Activated T-helper 2 cell treated with anti-CD3 and anti-CD28 coated beads, Interferon-gamma antibody, Interleukin-2, Interleukin-4, amounts not matched to agents 10 μg/mL and 5 μg/mL and 100 μg/mL, durations not matched to agents 14 hours and 24 hours and 36 hours (primary cell): Measurements from ENCODE around the gene ATP6V1F. TPM values are rescaled to one million over a fixed set of nuclear protein-coding genes. Genes with fewer than 3 reads are reported as not detected.

Experiments
- DNase-seq: peaks from one replicate; pipeline ENCODE4 v3.0.0; 2021; ENCODE audit warnings: low spot score
- H3K27ac Mint-ChIP-seq: one replicate; pipeline ENCODE4 v1.8.0; 2021; ENCODE audit warnings: mixed read lengths
- H3K27me3 Mint-ChIP-seq: one replicate; pipeline ENCODE4 v1.8.0; 2021; ENCODE audit warnings: low read depth, mixed read lengths
- H3K36me3 Mint-ChIP-seq: one replicate; pipeline ENCODE4 v1.8.0; 2021; ENCODE audit warnings: low read depth, mixed read lengths
- H3K4me1 Mint-ChIP-seq: one replicate; pipeline ENCODE4 v1.8.0; 2021; ENCODE audit warnings: low read depth, mixed read lengths
- H3K4me3 Mint-ChIP-seq: one replicate; pipeline ENCODE4 v1.8.0; 2021; ENCODE audit warnings: low read depth, mild to moderate bottlenecking, moderate library complexity, mixed read lengths
- H3K9me3 Mint-ChIP-seq: one replicate; pipeline ENCODE4 v1.8.0; 2021; ENCODE audit warnings: mixed read lengths
- intact Hi-C: fragments of 100-400 bp; cut with micrococcal nuclease; formaldehyde crosslinking; loops from one replicate; pipeline ENCODE4 v1.15.1; 2023
- total RNA-seq: library from RNA; stranded (reverse); gene quantifications from 2 replicates; pipeline ENCODE4 v1.2.3, GENCODE V29; 2022

Gene ATP6V1F
- total RNA-seq, 1 donor from 2014 or later, result 123 TPM

GRCh38 chr7:128889121-128889520, 26.5 kb downstream of the ATP6V1F start:
- intact Hi-C loops, result loop anchor here (10.0 kb wide), 2 partner anchors 284 to 464 kb away; no protein-coding TSS in a partner anchor
- no peak overlapping the region for H3K4me3 Mint-ChIP-seq
- DNase-seq, result no peak
- no peaks in the 10 kb centered on the region for H3K4me1 Mint-ChIP-seq
- peaks cover 13% of the 10 kb centered on the region for H3K27me3 Mint-ChIP-seq
- no peaks in the 10 kb centered on the region for H3K9me3 Mint-ChIP-seq
- no peak overlapping the region for H3K27ac Mint-ChIP-seq
- H3K36me3 Mint-ChIP-seq, result no peaks in the 10 kb centered on the region

- no peak overlapping the region for H3K4me3 Mint-ChIP-seq
- intact Hi-C loops, result no loop called here
Observed at GRCh38 chr7:128890306-128891109, 27.9 kb downstream of the ATP6V1F start.

DNA sequence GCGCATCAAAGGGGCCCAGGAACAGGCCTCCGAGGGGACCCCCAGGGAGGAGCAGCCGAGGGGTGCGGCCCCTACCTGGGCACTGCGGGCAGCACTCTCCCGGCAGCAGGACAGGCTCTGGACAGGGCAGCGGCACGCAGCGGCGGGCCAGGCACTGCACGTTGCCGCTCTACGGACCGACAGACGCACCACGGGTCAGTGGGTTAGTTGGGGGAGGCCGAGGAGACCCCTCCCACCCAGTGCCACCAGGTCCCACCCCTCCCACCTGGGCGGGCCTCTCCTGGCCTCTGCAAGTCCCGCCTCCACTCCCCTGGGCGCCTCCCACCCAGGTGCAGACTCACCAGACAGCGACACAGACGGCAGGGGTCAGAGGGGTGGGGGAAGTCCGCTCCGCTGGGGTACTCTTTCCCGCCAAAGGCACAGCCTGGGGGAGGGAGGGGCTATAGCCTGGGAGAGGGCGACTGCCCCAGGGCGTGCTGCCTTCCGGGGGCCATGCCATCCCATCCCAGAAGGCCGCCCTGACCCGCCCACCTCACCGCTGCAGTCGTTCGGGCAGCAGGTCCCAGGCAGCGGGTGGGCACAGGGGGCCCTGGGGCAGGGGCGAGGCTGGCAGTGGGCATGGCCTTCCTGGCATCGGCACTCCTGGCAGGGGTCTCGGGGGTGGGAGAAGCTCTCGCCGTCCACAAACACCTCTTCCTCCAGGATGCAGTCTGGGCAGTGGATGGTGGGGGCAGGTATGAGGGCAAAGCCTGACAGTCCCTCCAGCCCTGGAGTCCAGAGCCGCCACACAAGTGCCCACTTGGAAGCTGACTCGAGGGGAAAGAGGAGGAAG, 28.7 kb downstream of the ATP6V1F start:
- no peak overlapping the region for H3K27ac Mint-ChIP-seq
- intact Hi-C loops, result no loop called here
- H3K9me3 Mint-ChIP-seq, result no peaks in the 10 kb centered on the region
- no peak for DNase-seq
- no peaks in the 10 kb centered on the region for H3K4me1 Mint-ChIP-seq
- no peak overlapping the region for H3K4me3 Mint-ChIP-seq
- no peaks in the 10 kb centered on the region for H3K36me3 Mint-ChIP-seq
- H3K27me3 Mint-ChIP-seq, result peaks cover 11% of the 10 kb centered on the region

More at GRCh38 chr7:128890306-128891109, 27.9 kb downstream of the ATP6V1F start:
- Mint-ChIP-seq H3K9me3 (no peaks in the 10 kb centered on the region), H3K4me1 (no peaks in the 10 kb centered on the region), H3K27me3 (peaks cover 13% of the 10 kb centered on the region), H3K27ac (no peak overlapping the region), H3K36me3 (no peaks in the 10 kb centered on the region)
- DNase-seq, result no peak

GRCh38 chr7:128891942-128892269, 29.2 kb downstream of the ATP6V1F start:
- intact Hi-C loops, result no loop called here
- Mint-ChIP-seq H3K9me3 (no peaks in the 10 kb centered on the region), H3K27me3 (peaks cover 13% of the 10 kb centered on the region), H3K27ac (no peak overlapping the region), H3K36me3 (no peaks in the 10 kb centered on the region), H3K4me3 (no peak overlapping the region), H3K4me1 (no peaks in the 10 kb centered on the region)
- DNase-seq, result no peak

DNA sequence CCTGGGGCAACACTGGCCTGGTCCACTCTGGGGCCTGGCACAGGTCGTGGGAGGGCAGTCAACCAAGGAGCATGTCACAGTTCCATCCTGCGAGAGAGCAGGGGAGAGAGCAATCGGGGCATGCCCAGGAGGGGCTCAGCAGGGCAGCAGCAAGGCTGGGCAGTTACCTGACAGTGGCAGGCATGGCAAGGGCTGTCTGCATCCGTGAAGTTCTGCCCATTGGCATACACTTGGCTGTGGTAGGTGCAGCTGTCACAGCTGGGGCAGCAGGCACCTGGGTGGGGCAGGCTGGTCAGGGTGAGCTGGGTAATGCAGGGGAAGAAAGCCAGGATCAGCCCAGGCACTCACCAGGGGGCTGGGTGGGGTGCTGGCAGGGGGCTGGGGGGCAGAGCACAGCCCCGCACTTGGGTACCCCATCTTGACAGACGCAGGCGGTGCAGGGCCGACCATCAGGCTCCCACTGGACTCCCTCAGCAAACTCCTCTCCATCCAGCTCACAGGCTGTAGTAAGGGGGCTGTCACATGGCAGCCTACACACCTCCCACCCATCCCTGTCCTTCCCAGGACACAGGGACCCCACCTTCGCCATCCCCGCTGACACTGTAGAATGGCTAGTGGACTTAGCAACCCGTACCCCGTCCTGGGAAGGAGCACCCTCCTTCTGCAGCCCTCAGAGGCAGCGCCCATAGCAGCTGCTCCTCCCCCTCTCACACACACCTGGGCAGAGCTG, 30.0 kb downstream of the ATP6V1F start:
- intact Hi-C loops, result no loop called here
- no peaks in the 10 kb centered on the region for H3K4me1 Mint-ChIP-seq
- DNase-seq, result no peak

GRCh38 chr7:128893251-128894100, 30.8 kb downstream of the ATP6V1F start:
- intact Hi-C loops, result no loop called here
- Mint-ChIP-seq H3K27ac (no peak overlapping the region), H3K27me3 (peaks cover 17% of the 10 kb centered on the region), H3K9me3 (peaks cover 3% of the 10 kb centered on the region), H3K4me1 (no peaks in the 10 kb centered on the region), H3K4me3 (no peak overlapping the region), H3K36me3 (peaks cover 3% of the 10 kb centered on the region)
- no peak for DNase-seq

More for the DNA sequence above, 30.0 kb downstream of the ATP6V1F start:
- H3K27me3 Mint-ChIP-seq, result peaks cover 14% of the 10 kb centered on the region
- no peaks in the 10 kb centered on the region for H3K9me3 Mint-ChIP-seq
- no peaks in the 10 kb centered on the region for H3K36me3 Mint-ChIP-seq
- H3K27ac Mint-ChIP-seq, result no peak overlapping the region
- no peak overlapping the region for H3K4me3 Mint-ChIP-seq

GRCh38 chr7:128894101-128894440, 31.4 kb downstream of the ATP6V1F start:
- Mint-ChIP-seq H3K36me3 (peaks cover 4% of the 10 kb centered on the region), H3K4me3 (no peak overlapping the region), H3K27me3 (peaks cover 19% of the 10 kb centered on the region), H3K4me1 (no peaks in the 10 kb centered on the region), H3K27ac (no peak overlapping the region), H3K9me3 (peaks cover 5% of the 10 kb centered on the region)
- intact Hi-C loops, result no loop called here
- DNase-seq, result no peak

- intact Hi-C loops, result no loop called here
- no peak overlapping the region for H3K4me3 Mint-ChIP-seq
- no peaks in the 10 kb centered on the region for H3K4me1 Mint-ChIP-seq
- H3K27me3 Mint-ChIP-seq, result peaks cover 13% of the 10 kb centered on the region
- no peak overlapping the region for H3K27ac Mint-ChIP-seq
- peaks cover 6% of the 10 kb centered on the region for H3K9me3 Mint-ChIP-seq
- DNase-seq, result no peak
- peaks cover 4% of the 10 kb centered on the region for H3K36me3 Mint-ChIP-seq
Observed at GRCh38 chr7:128895320-128895719, 32.7 kb downstream of the ATP6V1F start.

- H3K27me3 Mint-ChIP-seq, result peaks cover 22% of the 10 kb centered on the region
- intact Hi-C loops, result no loop called here
- peaks cover 11% of the 10 kb centered on the region for H3K9me3 Mint-ChIP-seq
- peaks cover 4% of the 10 kb centered on the region for H3K36me3 Mint-ChIP-seq
- no peak overlapping the region for H3K4me3 Mint-ChIP-seq
- no peaks in the 10 kb centered on the region for H3K4me1 Mint-ChIP-seq
- DNase-seq, result no peak
- H3K27ac Mint-ChIP-seq, result no peak overlapping the region
Observed at GRCh38 chr7:128899392-128899791, 36.7 kb downstream of the ATP6V1F start.

DNA sequence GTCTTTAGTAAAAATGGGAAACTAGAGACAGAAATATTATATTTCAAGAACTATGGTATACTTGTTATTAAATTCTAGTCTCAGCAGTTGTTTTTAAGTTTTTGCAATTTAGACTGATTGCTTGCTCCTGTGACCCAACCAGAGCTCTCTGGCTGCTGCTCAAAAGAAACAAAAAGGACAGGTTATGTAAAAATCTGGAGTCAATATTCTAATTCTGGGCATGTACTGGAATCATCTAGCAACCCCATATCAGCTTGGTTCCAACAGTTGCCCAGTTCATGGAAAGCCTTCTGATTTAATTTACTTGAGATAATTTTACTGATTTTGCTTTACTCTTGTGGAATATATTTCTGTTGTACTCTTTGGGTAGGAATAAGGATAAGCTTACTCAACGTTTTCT, 37.6 kb downstream of the ATP6V1F start:
- H3K4me1 Mint-ChIP-seq, result no peaks in the 10 kb centered on the region
- intact Hi-C loops, result loop anchor here (10.0 kb wide), 1 partner anchor 315 kb away; no protein-coding TSS in a partner anchor
- H3K27ac Mint-ChIP-seq, result no peak overlapping the region
- H3K4me3 Mint-ChIP-seq, result no peak overlapping the region
- no peak for DNase-seq
- peaks cover 4% of the 10 kb centered on the region for H3K36me3 Mint-ChIP-seq
- H3K27me3 Mint-ChIP-seq, result peaks cover 22% of the 10 kb centered on the region
- H3K9me3 Mint-ChIP-seq, result peaks cover 11% of the 10 kb centered on the region

- no peak for DNase-seq
- no peak overlapping the region for H3K4me3 Mint-ChIP-seq
- H3K27ac Mint-ChIP-seq, result no peak overlapping the region
- H3K4me1 Mint-ChIP-seq, result no peaks in the 10 kb centered on the region
- peaks cover 26% of the 10 kb centered on the region for H3K27me3 Mint-ChIP-seq
- H3K9me3 Mint-ChIP-seq, result peaks cover 11% of the 10 kb centered on the region
- H3K36me3 Mint-ChIP-seq, result peaks cover 4% of the 10 kb centered on the region
- intact Hi-C loops, result loop anchor here (10.0 kb wide), 1 partner anchor 312 kb away; no protein-coding TSS in a partner anchor
Observed at GRCh38 chr7:128902761-128903585, 40.3 kb downstream of the ATP6V1F start.
